K562 treated with DMSO at 1 percent for 12 hours (cell line): ENCODE results near the gene GANAB. TPM values are rescaled to one million over a fixed set of nuclear protein-coding genes. Genes with fewer than 3 reads are reported as not detected.

Experiments used
- total RNA-seq: library from RNA; unstranded; fragments of 300-600 nt; gene quantifications from 2 replicates; pipeline ENCODE4 v1.2.3, GENCODE V29; 2022; ENCODE audit not compliant: insufficient read depth

The GANAB gene
- total RNA-seq: 161 and 356 TPM in 2 replicates

GRCh38 chr11:62645946-62646824 is at the start of gene GANAB:
Gene GANAB (minus strand): TSS chr11:62646613. CDS start chr11:62646599, 14 bp downstream.

GRCh38 chr11:62689421-62690183 is 43.2 kb upstream of the GANAB start, which contains the start of gene LRRN4CL:
Gene LRRN4CL (minus strand): TSS chr11:62689530. CDS start chr11:62688508, 1,022 bp downstream.

GRCh38 chr11:62678770-62679696 is 32.6 kb upstream of the GANAB start, which contains the start of gene UBXN1:
Gene UBXN1 (minus strand): TSS chr11:62679073. CDS start chr11:62678923, 150 bp downstream.

GRCh38 chr11:62671608-62672389 is 25.4 kb upstream of the GANAB start, which contains the start of the genes LBHD1 and UQCC3:
Gene LBHD1 (minus strand): TSS chr11:62672267. CDS start chr11:62670031, 2,236 bp downstream.
Gene UQCC3 (plus strand): TSS chr11:62671673. CDS start chr11:62671746, 73 bp downstream.

GRCh38 chr11:62665075-62665598 is 18.7 kb upstream of the GANAB start, which contains the start of the genes C11orf98 and CSKMT:
Gene C11orf98 (minus strand): TSS chr11:62665210. CDS start chr11:62665169, 41 bp downstream.
Gene CSKMT (plus strand): TSS chr11:62665312. CDS start chr11:62665880, 568 bp downstream.

GRCh38 chr11:62621567-62622470 is 24.6 kb downstream of the GANAB start, which contains the start of gene B3GAT3:
Gene B3GAT3 (minus strand): TSS chr11:62621986. CDS start chr11:62621947, 39 bp downstream.

GRCh38 chr11:62612366-62613290 is 33.8 kb downstream of the GANAB start, which contains the start of the genes EML3 and ROM1:
Gene EML3 (minus strand): TSS chr11:62612775. CDS start chr11:62612457, 318 bp downstream.
Gene ROM1 (plus strand): TSS chr11:62613257. CDS start chr11:62613282, 25 bp downstream.

GRCh38 chr11:62601372-62602140 is 44.9 kb downstream of the GANAB start, which contains the start of gene MTA2:
Gene MTA2 (minus strand): TSS chr11:62601865. CDS start chr11:62601450, 415 bp downstream.

GRCh38 chr11:62591448-62592145 is 54.8 kb downstream of the GANAB start, which contains the start of gene TUT1:
Gene TUT1 (minus strand): TSS chr11:62591523. CDS start chr11:62591485, 38 bp downstream.

Other genes with a start within 250 kb of the GANAB start
- gene SCGB1A1, start 227.6 kb downstream of the GANAB start, total RNA-seq: not detected in 2 replicates
- 12.9 and 42.0 TPM in 2 replicates for gene AHNAK, start 99.8 kb downstream of the GANAB start, total RNA-seq
- gene EEF1G, start 72.7 kb downstream of the GANAB start, total RNA-seq: 3,985 and 3,989 TPM in 2 replicates
- 16.7 and 23.4 TPM in 2 replicates for gene TUT1, start 55.1 kb downstream of the GANAB start, total RNA-seq
- 62.1 and 107 TPM in 2 replicates for gene MTA2, start 44.7 kb downstream of the GANAB start, total RNA-seq
- gene EML3, start 33.8 kb downstream of the GANAB start, total RNA-seq: 21.6 and 34.7 TPM in 2 replicates
- gene ROM1, start 33.4 kb downstream of the GANAB start, total RNA-seq: 0.81 and 3.0 TPM in 2 replicates
- 94.9 and 105 TPM in 2 replicates for gene B3GAT3, start 24.6 kb downstream of the GANAB start, total RNA-seq
- 27.2 and 37.6 TPM in 2 replicates for gene INTS5, start 6.7 kb upstream of the GANAB start, total RNA-seq
- gene C11orf98, start 18.6 kb upstream of the GANAB start, total RNA-seq: 157 and 173 TPM in 2 replicates
- gene CSKMT, start 18.7 kb upstream of the GANAB start, total RNA-seq: 50.4 and 52.2 TPM in 2 replicates
- gene UQCC3, start 25.1 kb upstream of the GANAB start, total RNA-seq: 17.8 and 31.3 TPM in 2 replicates
- gene LBHD1, start 25.7 kb upstream of the GANAB start, total RNA-seq: 3.6 and 10.6 TPM in 2 replicates
- gene UBXN1, start 32.5 kb upstream of the GANAB start, total RNA-seq: 242 and 314 TPM in 2 replicates
- 0.70 TPM in 1 of 2 replicates, not detected in the other for gene LRRN4CL, start 42.9 kb upstream of the GANAB start, total RNA-seq
- gene BSCL2, start 60.8 kb upstream of the GANAB start, total RNA-seq: 44.2 and 44.8 TPM in 2 replicates
- gene GNG3, start 61.1 kb upstream of the GANAB start, total RNA-seq: not detected in 2 replicates
- gene HNRNPUL2, start 80.8 kb upstream of the GANAB start, total RNA-seq: 17.1 and 39.0 TPM in 2 replicates
- gene TTC9C, start 81.9 kb upstream of the GANAB start, total RNA-seq: 32.8 and 62.0 TPM in 2 replicates
- gene ZBTB3, start 107.5 kb upstream of the GANAB start, total RNA-seq: 1.9 and 3.0 TPM in 2 replicates
- gene POLR2G, start 115.0 kb upstream of the GANAB start, total RNA-seq: 150 and 166 TPM in 2 replicates
- 26.4 and 31.9 TPM in 2 replicates for gene TAF6L, start 124.8 kb upstream of the GANAB start, total RNA-seq
- 42.8 and 48.4 TPM in 2 replicates for gene TMEM179B, start 140.8 kb upstream of the GANAB start, total RNA-seq
- 21.7 and 26.1 TPM in 2 replicates for gene TMEM223, start 145.4 kb upstream of the GANAB start, total RNA-seq
- gene NXF1, start 158.8 kb upstream of the GANAB start, total RNA-seq: 80.0 and 120 TPM in 2 replicates
- gene STX5, start 185.4 kb upstream of the GANAB start, total RNA-seq: 66.0 and 83.3 TPM in 2 replicates
- not detected in 2 replicates for gene TEX54, start 186.2 kb upstream of the GANAB start, total RNA-seq
- 47.8 and 60.3 TPM in 2 replicates for gene WDR74, start 193.0 kb upstream of the GANAB start, total RNA-seq
- gene SLC3A2, start 234.3 kb upstream of the GANAB start, total RNA-seq: 391 and 414 TPM in 2 replicates